Left hindlimb (tissue), 1 donor: ENCODE results near the gene ZNFX1.

ENCODE experiments used
- DNase-seq: peaks from one replicate; pipeline ENCODE4 v3.0.0-alpha.2; 2018

ZNFX1 gene

DNA sequence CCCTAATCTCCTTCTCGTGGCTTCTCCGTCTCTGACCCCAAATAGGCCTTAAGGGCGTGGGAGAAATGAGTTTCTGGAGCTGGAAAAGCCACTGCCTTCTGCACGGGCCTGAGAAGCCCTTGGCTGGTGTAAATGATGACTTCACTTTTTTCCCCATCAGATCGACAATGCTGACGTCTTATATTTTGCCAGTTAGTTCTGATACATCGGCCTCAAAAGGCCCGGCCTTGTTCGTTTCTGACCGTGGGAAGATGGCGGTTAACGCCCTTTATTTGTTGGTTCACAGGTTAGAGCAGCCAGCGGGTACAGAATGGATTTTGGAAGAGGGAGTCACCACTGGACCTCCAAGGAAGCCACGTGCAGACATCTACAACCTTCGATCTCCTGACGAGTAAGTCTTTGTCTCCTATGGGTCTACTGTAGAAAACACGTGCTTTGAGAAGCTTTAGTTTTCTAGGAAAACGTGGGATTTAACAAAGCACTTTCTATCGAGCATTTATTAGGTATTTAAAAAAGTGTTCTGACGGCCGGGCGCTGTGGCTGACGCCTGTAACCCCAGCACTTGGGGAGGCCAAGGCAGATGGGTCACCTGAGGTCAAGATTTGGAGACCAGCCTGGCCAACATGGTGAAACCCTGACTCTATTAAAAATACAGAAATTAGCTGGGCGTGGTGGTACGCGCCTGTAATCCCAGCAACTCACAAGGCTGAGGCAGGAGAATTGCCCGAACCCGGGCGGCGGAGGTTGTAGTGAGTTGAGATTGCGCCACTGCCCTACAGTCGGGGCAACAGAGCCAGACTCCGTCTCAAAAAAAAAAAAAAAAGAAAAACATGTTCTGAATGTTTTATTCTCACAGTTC lies 1.2 kb upstream of the ZNFX1 start:
- DNase-seq, result no peak

DNA sequence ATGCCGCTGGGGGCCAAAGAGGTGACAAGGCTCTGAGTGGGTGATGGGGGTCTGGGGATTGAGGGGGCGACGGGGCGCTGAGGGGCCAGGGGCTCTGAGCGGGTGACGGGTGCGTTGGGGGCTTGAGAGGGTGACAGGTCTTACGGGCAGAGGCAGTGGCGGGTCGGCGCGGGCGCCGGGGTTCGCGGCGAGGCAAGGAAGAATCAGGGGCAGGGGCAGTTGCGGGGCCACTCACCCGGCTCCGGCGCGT lies 146 bp downstream of the ZNFX1 start:
- DNase-seq, result no peak

DNA sequence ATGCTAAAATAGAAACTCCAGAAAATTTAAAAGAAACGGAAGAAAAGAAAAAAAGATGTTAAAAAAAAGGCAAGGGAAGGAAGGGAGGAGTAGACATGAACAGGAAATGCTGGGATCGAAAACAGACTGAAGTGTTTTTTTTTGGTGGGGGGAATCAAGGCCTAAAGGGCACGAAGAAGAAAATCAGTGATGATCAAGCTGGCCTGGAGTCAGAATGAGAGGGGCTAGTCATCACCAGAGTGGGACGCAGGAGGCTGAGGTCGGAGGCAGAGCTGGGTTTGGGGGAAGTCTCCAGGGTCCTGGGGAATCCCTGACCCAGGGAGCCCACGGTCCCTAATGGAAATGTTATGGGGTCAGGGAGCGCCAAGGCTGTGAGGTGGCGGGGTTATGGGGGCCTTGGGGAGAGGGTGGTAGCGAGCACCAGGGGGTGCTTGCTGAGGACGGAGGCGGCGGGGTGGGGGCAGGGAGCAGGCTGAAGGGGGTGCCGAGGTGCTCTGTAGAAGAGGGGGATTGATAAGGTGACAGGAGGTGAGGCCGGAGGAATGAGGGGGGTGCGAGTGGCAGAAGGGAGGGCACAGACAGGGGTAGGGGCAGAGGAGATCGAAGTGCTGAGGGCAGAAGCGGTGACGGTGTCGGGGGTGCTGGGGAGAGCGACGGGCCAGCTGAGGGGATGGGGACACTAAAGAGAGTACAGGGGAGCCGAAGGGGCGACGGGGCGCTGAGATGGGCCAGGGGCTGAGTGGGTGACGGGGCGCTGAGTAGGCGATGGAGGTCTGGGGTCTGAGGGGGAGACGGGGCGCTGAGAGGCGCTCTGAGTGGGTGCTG lies 684 bp downstream of the ZNFX1 start:
- peak; percentile 54 for DNase-seq

DNA sequence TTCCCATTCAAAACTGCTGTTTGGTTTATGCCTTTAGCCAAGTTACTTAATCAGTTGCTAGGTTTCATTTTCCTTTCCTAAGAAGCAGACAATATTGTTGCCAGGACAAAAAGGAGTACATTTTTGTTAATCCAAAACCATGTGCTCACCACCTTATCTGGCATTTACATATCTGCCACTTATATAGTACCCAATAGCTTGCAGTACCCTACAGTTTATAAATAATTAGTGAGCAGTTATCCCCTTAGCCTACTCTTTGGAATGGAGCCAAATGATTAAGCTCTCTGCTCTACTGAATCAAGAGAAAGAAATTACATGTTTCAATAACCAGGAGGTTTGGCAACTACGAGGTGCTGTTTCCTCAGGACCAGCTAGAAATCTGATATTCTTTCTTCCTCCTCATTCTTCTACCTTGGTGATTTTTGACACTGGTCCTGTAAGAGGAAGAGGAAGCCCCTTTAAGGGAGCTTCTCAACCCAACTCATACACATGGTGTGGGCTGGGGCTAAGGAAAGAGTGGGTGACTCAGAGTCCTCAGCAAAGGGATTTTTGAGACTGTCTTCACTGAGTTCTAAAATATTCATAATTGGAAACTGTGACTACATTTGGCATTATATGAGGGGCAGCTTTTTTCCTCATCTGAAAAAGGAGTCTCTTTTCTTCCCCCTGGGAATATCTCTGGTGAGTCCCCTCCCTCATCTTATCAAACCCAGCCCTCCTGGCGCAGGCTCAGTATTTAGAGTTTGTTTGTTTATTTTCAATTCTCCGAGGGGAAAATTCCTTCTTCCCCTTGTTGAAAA lies 1.5 kb downstream of the ZNFX1 start:
- DNase-seq, result no peak

DNA sequence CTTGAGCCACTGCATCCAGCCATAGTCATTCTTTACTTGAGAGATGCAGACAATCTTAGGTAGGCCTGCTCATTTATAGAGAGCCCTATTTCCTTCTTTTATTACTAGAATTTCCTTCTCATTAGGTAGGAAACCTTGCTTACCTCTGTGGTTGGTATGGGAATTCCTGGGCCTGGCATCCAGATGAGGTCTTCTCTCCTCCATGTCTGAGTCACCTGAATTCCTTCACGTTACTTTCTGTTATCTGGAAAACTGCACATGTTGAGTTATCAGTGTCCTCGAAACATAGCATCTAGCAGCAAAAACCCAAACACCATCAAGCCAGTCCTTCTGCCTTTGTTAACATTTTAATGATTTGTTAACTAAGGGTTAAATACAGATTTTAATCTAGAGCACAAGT lies 2.2 kb downstream of the ZNFX1 start:
- DNase-seq, result no peak

DNA sequence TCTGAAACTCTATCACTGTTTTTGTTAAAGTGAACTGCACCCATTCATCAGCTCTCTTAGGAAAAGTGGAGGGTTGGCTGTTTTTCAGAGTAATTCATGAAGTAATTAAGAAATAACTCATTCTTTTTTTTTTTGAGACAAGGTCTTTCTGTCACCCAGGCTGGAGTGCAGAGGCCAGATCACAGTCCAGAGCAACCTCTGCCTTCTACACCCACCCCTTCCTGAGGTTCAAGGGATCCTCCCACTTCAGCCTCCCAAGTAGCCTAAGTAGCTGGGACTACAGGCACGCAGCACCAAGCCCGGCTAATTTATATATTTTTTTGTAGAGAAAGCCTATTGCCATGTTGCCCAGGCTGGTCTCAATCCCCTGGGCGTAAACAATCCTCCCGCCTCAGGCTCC lies 2.6 kb downstream of the ZNFX1 start:
- DNase-seq, result no peak

DNA sequence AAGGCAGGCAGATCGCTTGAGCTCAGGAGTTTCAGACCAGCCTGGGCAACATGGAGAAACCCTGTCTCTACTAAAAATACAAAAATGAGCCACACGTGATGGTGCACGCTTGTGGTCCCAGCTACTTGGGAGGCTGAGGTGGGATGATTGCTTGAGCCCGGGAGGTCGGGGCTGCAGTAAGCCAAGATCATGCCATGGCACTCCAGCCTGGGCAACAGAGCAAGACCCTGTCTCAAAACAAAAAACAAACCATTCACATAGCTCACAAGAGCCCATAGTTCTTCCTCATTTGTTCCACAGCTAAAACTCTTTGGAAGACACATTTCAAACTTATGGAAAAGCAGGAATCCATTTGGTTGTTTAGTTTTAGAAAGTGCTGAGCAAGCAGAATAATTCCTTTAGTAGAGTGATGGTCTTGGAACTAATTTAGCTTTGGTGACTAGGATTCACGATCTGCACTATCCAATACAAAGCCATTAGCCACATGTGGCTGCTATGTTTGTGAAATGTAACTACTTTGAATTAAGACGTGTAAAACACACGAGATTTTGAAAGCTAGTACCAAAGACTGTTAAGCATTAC lies 4.1 kb downstream of the ZNFX1 start:
- no peak for DNase-seq

DNA sequence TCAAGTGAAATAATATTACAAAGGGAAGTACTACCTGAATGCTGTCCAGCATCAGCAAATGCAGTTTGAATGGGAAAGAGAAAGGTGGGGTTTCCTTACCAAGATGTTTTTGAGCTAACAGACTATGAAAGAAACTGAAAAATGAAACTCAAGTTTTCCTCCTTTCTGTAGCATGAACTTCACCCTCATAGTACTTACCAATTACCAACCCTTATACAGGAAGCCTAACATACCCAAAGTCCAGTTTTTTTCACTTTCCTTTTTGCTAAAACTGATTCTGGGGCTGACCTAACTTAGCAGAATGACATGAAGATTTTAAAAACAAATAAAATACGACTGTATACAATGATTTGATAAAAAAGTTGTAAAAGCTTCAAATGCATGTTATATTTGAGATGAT lies 5.2 kb downstream of the ZNFX1 start:
- no peak for DNase-seq

DNA sequence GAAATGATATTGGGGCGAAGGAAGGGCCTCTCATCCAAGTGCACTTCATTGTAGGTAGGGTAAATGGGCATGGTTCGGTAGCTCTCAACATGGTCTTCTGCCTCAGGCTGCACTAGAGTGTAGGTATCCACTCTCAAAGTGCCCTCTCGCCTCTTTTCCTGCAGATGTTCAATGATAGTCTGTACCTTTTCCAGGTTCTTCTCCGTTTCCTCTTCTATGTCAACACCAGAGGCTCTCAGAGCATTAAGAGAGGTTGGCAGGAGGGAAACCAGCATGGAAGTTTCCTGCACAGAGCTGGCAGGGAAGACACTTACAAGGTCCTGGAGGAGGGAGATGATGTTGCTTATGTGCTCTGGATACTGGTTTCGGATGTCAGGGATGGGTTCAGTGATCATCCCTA lies 7.1 kb downstream of the ZNFX1 start:
- DNase-seq, result no peak

DNA sequence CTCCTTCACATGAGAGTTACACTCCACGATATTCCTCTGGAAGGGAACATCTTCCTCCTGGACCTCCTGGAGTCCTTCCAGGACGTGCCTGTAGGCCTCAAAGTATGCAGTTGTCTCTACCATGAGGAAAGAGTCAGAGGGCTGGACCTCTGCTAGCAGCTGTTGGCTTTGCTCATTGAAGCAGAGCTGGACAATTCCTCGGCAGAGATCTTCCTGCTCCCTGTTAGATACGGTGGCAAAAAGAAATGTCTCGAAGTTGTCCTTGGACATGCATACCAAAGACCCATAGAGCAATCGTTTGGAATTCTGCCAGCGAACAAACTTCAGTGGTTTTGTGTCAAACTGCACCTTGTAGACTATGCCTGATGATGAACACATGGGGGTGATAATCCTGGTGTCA lies 7.7 kb downstream of the ZNFX1 start:
- DNase-seq, result no peak

DNA sequence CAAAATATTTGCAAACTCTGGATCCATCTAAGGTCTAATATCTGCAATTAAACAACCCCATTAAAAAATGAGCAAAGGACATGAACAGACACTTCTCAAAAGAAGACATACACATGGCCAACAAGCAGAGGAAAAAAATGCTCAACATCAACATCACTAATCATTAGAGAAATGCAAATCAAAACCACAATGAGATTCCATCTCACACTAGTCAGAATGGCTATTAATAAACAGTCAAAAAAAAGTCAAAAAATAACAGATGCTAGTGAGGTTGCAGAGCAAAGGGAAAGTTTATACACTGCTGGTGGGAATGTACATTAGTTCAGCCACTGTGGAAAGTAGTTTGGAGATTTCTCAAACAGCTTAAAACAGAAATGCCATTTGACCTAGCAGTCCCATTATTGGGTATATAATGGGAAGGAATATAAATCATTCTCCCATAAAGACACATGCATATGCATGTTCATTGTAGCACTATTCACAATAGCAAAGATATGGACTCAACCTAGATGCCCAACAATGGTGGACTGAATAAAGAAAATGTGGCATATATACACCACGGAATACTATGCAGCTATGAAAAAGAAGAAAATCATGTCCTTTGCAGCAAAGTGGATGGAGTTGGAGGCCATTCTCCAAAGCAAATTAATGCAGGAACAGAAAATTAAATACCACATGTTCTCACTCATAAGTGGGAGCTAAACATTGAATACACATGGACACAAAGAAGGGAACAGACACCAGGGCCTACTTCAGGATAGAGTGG lies 9.1 kb downstream of the ZNFX1 start:
- DNase-seq, result no peak

DNA sequence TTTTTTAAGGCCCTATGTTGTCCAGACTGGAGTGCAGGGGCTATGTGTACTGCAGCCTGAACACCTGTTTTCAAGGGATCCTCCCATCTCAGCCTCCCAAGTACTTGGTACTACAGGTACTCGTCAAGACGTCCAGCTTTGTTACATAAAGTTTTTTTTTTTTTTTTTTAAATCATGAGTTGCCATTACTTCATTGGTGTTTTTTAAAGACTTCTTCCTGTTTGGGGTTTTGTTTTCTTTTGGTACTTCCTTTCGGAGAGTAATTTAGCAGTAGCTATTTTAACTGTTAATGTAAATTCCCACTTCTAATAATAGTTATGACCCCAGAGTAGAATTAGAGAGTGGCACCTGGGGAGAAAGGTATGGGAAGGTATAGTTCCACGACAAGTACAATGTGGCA lies 10.5 kb downstream of the ZNFX1 start:
- no peak for DNase-seq

DNA sequence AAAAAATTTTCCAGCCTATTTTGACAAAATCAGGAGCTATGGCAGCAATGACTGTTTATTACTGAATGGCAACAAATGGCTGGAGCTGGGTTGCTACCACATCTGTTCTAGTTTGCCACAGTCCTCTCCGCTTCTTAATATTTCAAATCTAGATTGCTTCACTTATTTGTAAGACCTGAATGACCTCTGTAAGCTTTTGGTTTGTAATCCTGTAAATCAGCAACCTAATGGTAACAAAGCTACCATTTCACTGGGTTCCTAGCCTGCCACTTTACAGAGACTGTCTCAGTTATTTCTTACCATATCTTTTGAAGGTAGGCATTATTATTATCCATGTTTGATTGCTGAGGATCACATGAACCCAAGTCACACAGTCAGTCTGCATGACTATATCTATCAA lies 15.4 kb downstream of the ZNFX1 start:
- no peak for DNase-seq

DNA sequence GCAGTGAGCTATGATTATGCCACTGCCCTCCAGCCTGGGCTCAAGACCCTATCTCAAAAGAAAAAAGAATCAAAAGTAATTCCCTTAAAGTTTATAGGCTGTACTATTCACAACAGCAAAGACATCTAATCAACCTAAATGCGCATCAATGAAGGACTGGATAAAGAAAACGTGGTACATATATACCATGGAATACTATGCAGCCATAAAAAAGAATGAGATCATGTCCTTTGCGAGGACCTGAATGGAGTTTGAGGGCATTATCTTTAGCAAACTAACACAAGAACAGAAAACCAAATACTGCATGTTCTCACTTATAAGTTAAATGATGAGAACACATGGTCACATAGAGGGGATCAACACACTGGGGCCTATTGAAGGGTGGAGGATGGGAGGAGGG lies 16.7 kb downstream of the ZNFX1 start:
- DNase-seq, result no peak

DNA sequence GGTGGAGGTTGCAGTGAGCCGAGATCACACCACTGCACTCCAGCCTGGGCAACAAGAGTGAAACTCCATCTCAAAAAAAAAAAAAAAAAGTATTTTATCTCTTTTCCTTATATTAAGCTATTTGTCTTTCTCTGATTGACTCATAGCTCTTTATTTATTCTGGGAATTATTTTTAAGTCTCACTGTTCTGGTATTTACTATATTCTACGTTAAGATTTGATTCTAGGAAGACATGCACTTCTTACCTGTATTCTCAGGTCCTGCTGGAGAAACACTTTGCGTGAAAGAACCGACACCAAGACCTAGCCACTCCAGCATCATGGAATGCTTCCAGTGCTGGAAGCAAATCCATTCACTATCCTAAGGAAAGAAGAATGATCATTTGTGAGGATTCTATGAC lies 17.6 kb downstream of the ZNFX1 start:
- no peak for DNase-seq

DNA sequence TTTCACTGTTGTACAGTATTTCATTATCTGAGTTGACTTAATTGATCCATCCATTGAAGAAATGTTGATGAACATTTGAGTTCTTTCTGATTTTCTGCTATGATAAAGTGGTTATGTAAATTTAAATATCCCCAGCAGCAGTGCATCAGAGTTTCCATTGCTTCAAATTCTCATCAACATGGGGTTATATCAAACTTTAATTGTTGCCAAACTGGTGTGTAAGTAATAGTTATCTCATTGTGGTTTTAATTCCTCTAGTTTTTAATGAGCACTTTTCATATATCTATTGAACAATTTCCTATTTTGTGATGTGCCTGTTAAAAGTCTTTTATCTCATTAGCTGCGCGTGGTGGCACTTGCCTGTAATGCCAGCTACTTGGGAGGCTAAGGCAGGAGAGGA lies 18.1 kb downstream of the ZNFX1 start:
- no peak for DNase-seq

DNA sequence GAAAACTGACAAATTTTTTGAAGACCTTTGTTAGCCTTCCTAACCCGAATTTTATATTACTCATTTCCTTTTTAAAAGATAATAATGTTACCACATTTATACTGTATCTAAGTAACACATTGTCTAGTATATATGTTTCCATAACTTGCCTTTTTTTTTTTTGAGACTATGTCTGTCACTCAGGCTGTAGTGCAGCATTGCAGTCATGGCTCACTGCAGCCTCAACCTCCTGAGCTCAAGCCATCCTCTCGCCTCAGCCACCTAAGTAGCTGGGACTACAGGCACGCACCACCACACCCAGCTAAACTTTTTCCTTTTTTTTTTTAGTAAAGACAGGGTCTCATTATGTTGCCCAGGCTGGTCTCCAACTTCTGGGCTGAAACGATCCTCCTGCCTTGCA lies 18.6 kb downstream of the ZNFX1 start:
- no peak for DNase-seq

DNA sequence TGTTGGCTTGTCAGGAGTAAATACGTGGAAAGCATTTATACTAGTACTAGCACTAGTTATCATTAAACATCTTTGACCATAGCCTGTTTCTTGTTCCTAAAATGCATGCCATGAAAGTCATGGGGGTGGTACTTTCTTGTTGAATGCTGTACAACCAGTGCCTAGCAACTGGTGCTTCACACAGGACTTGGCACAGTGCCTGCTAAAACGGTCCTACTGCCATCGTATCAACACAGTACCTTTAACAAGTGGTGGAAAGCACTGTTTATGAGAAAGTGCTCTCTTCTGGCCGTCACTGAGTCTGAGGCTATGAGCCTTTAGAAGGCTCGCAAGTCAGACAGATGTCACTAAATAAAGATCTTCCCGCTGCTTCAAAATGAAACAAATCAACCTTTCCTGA lies 21.6 kb downstream of the ZNFX1 start:
- DNase-seq, result no peak

DNA sequence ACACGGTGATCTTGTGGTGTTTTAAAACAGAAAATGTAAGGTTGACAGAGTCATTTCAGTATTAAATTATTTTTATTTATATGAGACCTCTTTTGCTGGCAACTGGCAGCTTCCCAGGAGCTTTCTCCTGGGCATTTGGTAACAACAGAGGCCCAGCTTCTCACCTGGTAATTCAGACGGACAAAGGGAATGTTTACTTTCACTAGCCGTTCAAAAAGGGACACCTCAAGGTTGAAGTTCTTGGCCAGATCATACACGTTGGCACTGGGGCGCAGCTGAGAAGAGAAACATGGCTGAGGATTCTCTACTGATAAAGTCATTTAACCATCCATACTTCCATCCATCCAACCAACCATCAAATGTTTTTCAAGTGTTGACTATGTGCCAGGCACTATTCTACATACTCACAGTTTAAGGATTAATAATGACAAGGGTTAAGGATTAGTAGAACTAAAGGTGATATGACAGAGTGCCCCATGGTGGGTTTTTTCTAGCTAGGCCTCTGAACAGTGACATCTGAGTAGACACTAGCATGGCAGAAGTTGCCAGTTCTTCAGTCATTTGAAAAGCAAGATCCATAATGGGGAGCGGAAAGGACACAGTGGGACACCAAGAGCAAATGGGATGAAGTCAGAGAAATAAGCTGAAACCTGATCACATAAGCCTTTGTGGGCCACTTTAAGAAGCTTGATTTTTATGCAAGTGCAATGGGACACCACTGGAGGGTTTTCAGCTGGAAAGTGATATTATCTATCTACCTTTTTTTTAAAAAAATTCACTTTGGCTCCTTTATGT lies 25.1 kb downstream of the ZNFX1 start:
- DNase-seq, result no peak

DNA sequence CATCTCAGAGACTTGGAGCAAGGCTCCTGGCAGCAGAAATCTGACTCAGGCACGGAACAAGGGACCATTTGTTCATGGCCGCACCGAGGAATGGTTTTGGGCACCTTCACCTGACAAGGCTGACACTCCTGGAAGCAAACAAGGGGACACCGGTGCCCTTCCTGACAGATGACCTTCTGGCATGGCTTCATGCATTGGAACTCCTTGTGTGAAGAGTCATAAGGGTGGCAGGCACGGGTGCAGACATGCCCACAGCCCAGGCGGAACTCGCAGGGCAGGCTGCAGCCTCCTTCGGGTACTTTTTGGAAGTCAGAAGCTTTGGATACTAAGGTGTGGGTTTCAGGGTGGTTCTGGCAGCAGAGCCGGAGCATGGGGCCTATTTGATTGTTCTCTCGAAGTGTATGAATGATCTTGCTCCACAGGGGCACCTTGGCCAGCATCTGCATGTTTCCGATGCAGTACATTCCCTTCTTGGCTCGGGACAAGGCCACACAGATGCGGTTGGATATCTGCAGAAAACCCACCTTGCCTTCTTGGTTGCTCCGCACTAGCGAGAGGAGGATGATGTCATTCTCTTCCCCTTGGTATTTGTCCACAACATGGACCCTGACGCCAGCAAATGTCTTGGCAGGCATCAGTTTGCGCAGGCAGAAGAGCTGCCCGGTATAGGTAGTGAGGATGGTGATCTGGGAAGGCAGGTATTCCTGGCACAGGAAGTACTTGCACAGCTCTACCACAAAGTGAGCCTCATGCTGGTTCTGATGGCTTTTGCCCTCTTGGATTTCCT lies 28.8 kb downstream of the ZNFX1 start:
- no peak for DNase-seq

DNA sequence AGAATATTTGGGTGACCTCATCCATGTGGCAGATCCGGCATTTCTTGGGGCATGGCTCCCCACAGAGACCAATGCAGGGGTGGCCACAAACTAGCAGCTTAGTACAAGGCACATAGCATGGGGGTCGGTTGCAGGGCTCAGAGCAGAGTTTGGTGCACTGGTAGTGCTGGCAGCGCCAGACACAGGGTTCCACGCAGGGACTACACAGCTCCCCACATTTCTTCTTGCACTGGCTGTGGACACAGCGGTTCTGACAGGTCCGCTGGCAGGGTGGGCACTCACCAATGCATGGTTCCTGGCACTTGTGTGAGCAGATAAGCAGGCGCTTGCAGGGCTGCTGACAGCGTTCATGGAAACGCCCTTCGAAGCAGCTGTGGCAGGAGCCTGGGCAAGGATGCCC lies 29.6 kb downstream of the ZNFX1 start:
- no peak for DNase-seq
